Body of pancreas (tissue), 4 donors: ENCODE results near the gene STIM2. TPM values are rescaled to one million over a fixed set of nuclear protein-coding genes. Genes with fewer than 3 reads are reported as not detected.
A peak's percentile ranks its signal among the peaks of the same experiment; 100 is the strongest.

Experiments
- ATAC-seq: fragments of 150-250 bp; one replicate; pipeline ENCODE4 v1.9.1; 2016
- DNase-seq, 4 donors: peaks; one replicate each; pipeline ENCODE4 v3.0.0-alpha.2; 2019
- H3K27ac ChIP-seq, 4 donors: fragments of 200-600 bp; sonication (generic); 1 replicate in 3 of 4; 2 replicates in 1 of 4; pipeline versions ENCODE4 v1.5.1 to v1.6.1; 2016 to 2019; ENCODE audit warnings: mild to moderate bottlenecking in 1 of 4, mixed read lengths in 1 of 4, moderate library complexity in 1 of 4
- H3K27me3 ChIP-seq, 2 donors: fragments of 200-600 bp; sonication (generic); one replicate each; pipeline ENCODE4 v1.6.0; 2016; ENCODE audit warnings: mild to moderate bottlenecking in 1 of 2
- H3K36me3 ChIP-seq, 2 donors: fragments of 200-600 bp; sonication (generic); replicated peaks in 1 of 2; 2 replicates each; pipeline ENCODE4 v1.5.1; 2016; ENCODE audit warnings: low read depth in 2 of 2; ENCODE audit not compliant: insufficient read depth in 1 of 2
- H3K4me1 ChIP-seq: fragments of 200-600 bp; sonication (generic); one replicate; pipeline ENCODE4 v1.6.0; 2016
- H3K4me3 ChIP-seq, 2 donors: fragments of 200-600 bp; sonication (generic); 1 replicate in 1 of 2; 2 replicates in 1 of 2; pipeline ENCODE4 v1.5.1; 2016 to 2019
- H3K9me3 ChIP-seq, 3 donors: fragments of 200-600 bp; sonication (generic); 1 replicate in 2 of 3; 2 replicates in 1 of 3; pipeline ENCODE4 v1.5.1; 2016
- CTCF ChIP-seq, 7 experiments: fragments of 450-650 bp in 4 of 7; fragments of 200-600 bp in 3 of 7; sonication (generic) in 3 of 7; IDR thresholded peaks; one replicate each; pipeline ENCODE4 v1.5.1; 2016 to 2019; ENCODE audit warnings: antibody characterized with exemption in 7 of 7
- POLR2A ChIP-seq, 3 donors: fragments of 450-650 bp; IDR thresholded peaks; one replicate each; pipeline ENCODE4 v1.6.1; 2016; ENCODE audit warnings: antibody characterized with exemption in 3 of 3, mild to moderate bottlenecking in 2 of 3
- WGBS, 2 donors: methylation state at CpG; one replicate each; pipeline ENCODE4 v1.1.5; 2017; 5-methylcytosine and 5-hydroxymethylcytosine counted together
- intact Hi-C: fragments of 100-400 bp; cut with DNase I; formaldehyde crosslinking; loops from one replicate; pipeline ENCODE4 v1.15.1; 2023
- total RNA-seq, 2 donors: library from RNA; depleted of rRNA; stranded (reverse); fragments of >200 nt; gene quantifications; one replicate each; pipeline ENCODE4 v1.1.0, GENCODE V29; 2016

The STIM2 gene
- total RNA-seq, 2 donors from 2014 or later, result 10.9 to 53.4 TPM

GRCh38 chr4:26931966-26932365 lies 71.3 kb downstream of the STIM2 start:
- TF ChIP-seq POLR2A (IDR thresholded peaks at IDR 0.05) (no peak), CTCF (IDR thresholded peaks at IDR 0.05) (no peak)
- no peak overlapping the region for H3K4me3 ChIP-seq
- H3K4me1 ChIP-seq, result no peaks in the 10 kb centered on the region
- H3K27ac ChIP-seq, result no peak overlapping the region
- 85 to 94% methylated on average over 3 of the region's 3 CpGs for WGBS, 2 donors
- ATAC-seq (no peak), DNase-seq (no peak)
- H3K9me3 ChIP-seq, result no peaks in the 10 kb centered on the region
- no peaks in the 10 kb centered on the region for H3K36me3 ChIP-seq
- H3K27me3 ChIP-seq, result no peaks in the 10 kb centered on the region
- intact Hi-C loops, result no loop called here

- H3K9me3 ChIP-seq, result no peaks in the 10 kb centered on the region
Measured at GRCh38 chr4:26935397-26935796, 74.8 kb downstream of the STIM2 start.

GRCh38 chr4:26936284-26937065 lies 75.8 kb downstream of the STIM2 start:
- no peaks in the 10 kb centered on the region for H3K27me3 ChIP-seq
- no peaks in the 10 kb centered on the region for H3K36me3 ChIP-seq
- DNase-seq (peak in 1 of 4 donors; percentile 24), ATAC-seq (no peak)
- H3K9me3 ChIP-seq, result no peaks in the 10 kb centered on the region
- no peak for TF ChIP-seq CTCF (IDR thresholded peaks at IDR 0.05)
- no peak for TF ChIP-seq POLR2A (IDR thresholded peaks at IDR 0.05)
- H3K4me3 ChIP-seq, result no peak overlapping the region
- peaks cover 14% of the 10 kb centered on the region for H3K4me1 ChIP-seq
- intact Hi-C loops, result no loop called here
- WGBS, 2 donors, result 92 to 96% methylated on average over 5 of the region's 5 CpGs
- no peak overlapping the region for H3K27ac ChIP-seq

More at GRCh38 chr4:26935397-26935796, 74.8 kb downstream of the STIM2 start:
- TF ChIP-seq CTCF (IDR thresholded peaks at IDR 0.05) (no peak), POLR2A (IDR thresholded peaks at IDR 0.05) (no peak)
- ATAC-seq (no peak), DNase-seq (no peak)
- Histone ChIP-seq H3K27me3 (no peaks in the 10 kb centered on the region), H3K36me3 (no peaks in the 10 kb centered on the region), H3K4me1 (peaks cover 14% of the 10 kb centered on the region), H3K4me3 (no peak overlapping the region), H3K27ac (no peak overlapping the region)
- intact Hi-C loops, result no loop called here
- 75 to 90% methylated on average over 1 of the region's 1 CpG for WGBS, 2 donors

GRCh38 chr4:26937139-26937538 lies 76.5 kb downstream of the STIM2 start:
- WGBS, 2 donors, result 83 to 93% methylated on average over 2 of the region's 2 CpGs

More at GRCh38 chr4:26937139-26937538, 76.5 kb downstream of the STIM2 start:
- Histone ChIP-seq H3K4me3 (no peak overlapping the region), H3K27me3 (no peaks in the 10 kb centered on the region), H3K36me3 (no peaks in the 10 kb centered on the region), H3K9me3 (no peaks in the 10 kb centered on the region), H3K27ac (no peak overlapping the region), H3K4me1 (peaks cover 14% of the 10 kb centered on the region)
- TF ChIP-seq CTCF (IDR thresholded peaks at IDR 0.05) (no peak), POLR2A (IDR thresholded peaks at IDR 0.05) (no peak)
- no peak for DNase-seq
- no peak for ATAC-seq
- intact Hi-C loops, result no loop called here
